HG03159 (cell line): ENCODE data around the gene ACCSL.

Source experiments
- ATAC-seq: cut with Tn5 transposase; IDR thresholded peaks from one replicate; pipeline ENCODE4 v1.9.1; 2021; ENCODE audit warnings: mild to moderate bottlenecking, moderate library complexity; ENCODE audit not compliant: unreplicated experiment

Gene ACCSL

GRCh38 chr11:44047931-44048431 lies at the start of gene ACCSL:
TSS of gene ACCSL (plus strand) at chr11:44047981. CDS start at chr11:44048037, 56 bp downstream.
- no peak for ATAC-seq

- no peak for ATAC-seq
Observed at GRCh38 chr11:43998308-43998707, 49.5 kb upstream of the ACCSL start.

GRCh38 chr11:44000731-44001130 lies 47.0 kb upstream of the ACCSL start:
- no peak for ATAC-seq

- no peak for ATAC-seq
Observed at GRCh38 chr11:44002191-44003093, 45.3 kb upstream of the ACCSL start.

GRCh38 chr11:44003736-44004451 lies 43.9 kb upstream of the ACCSL start:
- ATAC-seq: no peak

GRCh38 chr11:44004452-44005062 lies 43.2 kb upstream of the ACCSL start:
- no peak for ATAC-seq

GRCh38 chr11:44005063-44005701 lies 42.6 kb upstream of the ACCSL start:
- ATAC-seq: no peak

GRCh38 chr11:44005956-44006355 lies 41.8 kb upstream of the ACCSL start:
- no peak for ATAC-seq

GRCh38 chr11:44006917-44007361 lies 40.8 kb upstream of the ACCSL start:
- no peak for ATAC-seq

GRCh38 chr11:44007481-44008087 lies 40.2 kb upstream of the ACCSL start:
- ATAC-seq: no peak

GRCh38 chr11:44008088-44008501 lies 39.7 kb upstream of the ACCSL start:
- no peak for ATAC-seq

- no peak for ATAC-seq
Observed at GRCh38 chr11:44008698-44009097, 39.1 kb upstream of the ACCSL start.

- no peak for ATAC-seq
Observed at GRCh38 chr11:44010789-44011251, 37.0 kb upstream of the ACCSL start.

GRCh38 chr11:44011797-44012196 lies 36.0 kb upstream of the ACCSL start:
- no peak for ATAC-seq

GRCh38 chr11:44014968-44015623 lies 32.7 kb upstream of the ACCSL start:
- ATAC-seq: no peak

GRCh38 chr11:44015624-44016007 lies 32.2 kb upstream of the ACCSL start:
- no peak for ATAC-seq

- no peak for ATAC-seq
Observed at GRCh38 chr11:44016131-44016530, 31.6 kb upstream of the ACCSL start.

GRCh38 chr11:44016546-44017442 lies 31.0 kb upstream of the ACCSL start:
- no peak for ATAC-seq
